ENCODE measurements around the gene IPPK.

DNA sequence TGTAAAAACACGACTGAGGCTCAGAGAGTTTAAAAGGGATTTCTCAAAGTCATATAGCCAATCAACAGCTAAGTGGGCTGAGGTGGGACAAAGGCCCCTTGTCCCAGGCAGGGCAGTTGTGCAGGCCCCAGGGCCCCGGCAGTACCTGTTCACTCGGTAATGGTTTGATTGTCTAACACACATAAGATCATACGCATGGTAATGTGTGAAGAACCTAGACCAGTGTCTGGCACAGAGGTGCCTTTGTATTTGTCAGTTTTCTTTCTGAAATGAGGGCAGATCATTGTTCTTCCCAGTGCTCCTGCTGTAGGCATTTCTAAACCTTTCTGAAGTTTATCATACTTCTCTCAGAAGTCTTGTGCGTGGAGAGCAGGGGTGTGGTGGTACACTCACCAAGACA lies 66.8 kb downstream of the IPPK start:
- no peak for TF ChIP-seq EZH2 (IDR thresholded peaks at IDR 0.05; ENCODE audit: insufficient read depth, poor library complexity, severe bottlenecking)
- TF ChIP-seq EZH2phosphoT487 (IDR thresholded peaks at IDR 0.05; ENCODE audit: insufficient read depth, low read depth), result no peak

Measured in GM23248 (cell line).